GM19397 (cell line): ENCODE measurements around the gene AFDN.

ENCODE experiments used
- ATAC-seq: cut with Tn5 transposase; IDR thresholded peaks from one replicate; pipeline ENCODE4 v1.9.1; 2021; ENCODE audit warnings: mild to moderate bottlenecking, moderate library complexity; ENCODE audit not compliant: unreplicated experiment

AFDN gene

GRCh38 chr6:167838207-167838748 lies 11.6 kb downstream of the AFDN start:
- no peak for ATAC-seq

- ATAC-seq: no peak
These were observed 12.6 kb downstream of the AFDN start for GRCh38 chr6:167839343-167839742.

- no peak for ATAC-seq
These were observed 13.0 kb downstream of the AFDN start for GRCh38 chr6:167839755-167840154.

- no peak for ATAC-seq
These were observed 13.4 kb downstream of the AFDN start for GRCh38 chr6:167840160-167840525.

GRCh38 chr6:167840526-167841179 lies 13.9 kb downstream of the AFDN start:
- ATAC-seq: no peak

- ATAC-seq: no peak
These were observed 15.3 kb downstream of the AFDN start for GRCh38 chr6:167841981-167842380.

GRCh38 chr6:167842457-167842856 lies 15.7 kb downstream of the AFDN start:
- no peak for ATAC-seq

- no peak for ATAC-seq
These were observed 16.3 kb downstream of the AFDN start for GRCh38 chr6:167843023-167843422.

GRCh38 chr6:167845856-167846255 lies 19.1 kb downstream of the AFDN start:
- ATAC-seq: no peak

GRCh38 chr6:167846997-167847606 lies 20.4 kb downstream of the AFDN start:
- no peak for ATAC-seq

GRCh38 chr6:167847936-167848335 lies 21.2 kb downstream of the AFDN start:
- ATAC-seq: no peak

- no peak for ATAC-seq
These were observed 22.1 kb downstream of the AFDN start for GRCh38 chr6:167848783-167849182.

GRCh38 chr6:167849846-167850459 lies 23.2 kb downstream of the AFDN start:
- no peak for ATAC-seq

- ATAC-seq: no peak
These were observed 24.1 kb downstream of the AFDN start for GRCh38 chr6:167850782-167851181.

- no peak for ATAC-seq
These were observed 24.8 kb downstream of the AFDN start for GRCh38 chr6:167851370-167851952.

- ATAC-seq: no peak
These were observed 29.2 kb downstream of the AFDN start for GRCh38 chr6:167855825-167856425.

GRCh38 chr6:167856474-167856873 lies 29.8 kb downstream of the AFDN start:
- ATAC-seq: no peak

- no peak for ATAC-seq
These were observed 30.4 kb downstream of the AFDN start for GRCh38 chr6:167856999-167857660.

- ATAC-seq: no peak
These were observed 31.4 kb downstream of the AFDN start for GRCh38 chr6:167858086-167858591.

GRCh38 chr6:167858842-167859664 lies 32.3 kb downstream of the AFDN start:
- ATAC-seq: no peak
